UCSD-AML1 (cell line): ENCODE results near the gene MAPKAP1.

Experiments used
- DNase-seq: peaks from one replicate; lab custom pipeline; 2025; ENCODE audit not compliant: unreplicated experiment; lab: John Stamatoyannopoulos, UW

MAPKAP1 gene

GRCh38 chr9:125463926-125464325 is 243.1 kb downstream of the MAPKAP1 start:
- DNase-seq, result no peak

- DNase-seq, result no peak
These were observed 244.1 kb downstream of the MAPKAP1 start for GRCh38 chr9:125462861-125463291.

- DNase-seq, result no peak
These were observed 245.3 kb downstream of the MAPKAP1 start for GRCh38 chr9:125461636-125462190.

- DNase-seq, result no peak
These were observed 245.9 kb downstream of the MAPKAP1 start for GRCh38 chr9:125460883-125461635.

GRCh38 chr9:125460346-125460745 is 246.7 kb downstream of the MAPKAP1 start:
- no peak for DNase-seq

GRCh38 chr9:125457357-125457756 is 249.7 kb downstream of the MAPKAP1 start:
- no peak for DNase-seq

- no peak for DNase-seq
These were observed 251.1 kb downstream of the MAPKAP1 start for GRCh38 chr9:125455876-125456275.

GRCh38 chr9:125455132-125455531 is 251.9 kb downstream of the MAPKAP1 start:
- DNase-seq, result no peak

GRCh38 chr9:125447202-125447802 is 259.7 kb downstream of the MAPKAP1 start:
- DNase-seq, result no peak

GRCh38 chr9:125446561-125447094 is 260.4 kb downstream of the MAPKAP1 start:
- no peak for DNase-seq

GRCh38 chr9:125444956-125445506 is 262.0 kb downstream of the MAPKAP1 start:
- no peak for DNase-seq

GRCh38 chr9:125444166-125444565 is 262.8 kb downstream of the MAPKAP1 start:
- no peak for DNase-seq

- DNase-seq, result no peak
These were observed 263.6 kb downstream of the MAPKAP1 start for GRCh38 chr9:125443367-125443766.

GRCh38 chr9:125442452-125442851 is 264.6 kb downstream of the MAPKAP1 start:
- DNase-seq, result no peak

GRCh38 chr9:125440411-125440810 is 266.6 kb downstream of the MAPKAP1 start:
- DNase-seq, result no peak

GRCh38 chr9:125439434-125440272 is 267.4 kb downstream of the MAPKAP1 start:
- no peak for DNase-seq

- no peak for DNase-seq
These were observed 268.2 kb downstream of the MAPKAP1 start for GRCh38 chr9:125438506-125439433.

- no peak for DNase-seq
These were observed 269.2 kb downstream of the MAPKAP1 start for GRCh38 chr9:125437771-125438221.

- no peak for DNase-seq
These were observed 270.2 kb downstream of the MAPKAP1 start for GRCh38 chr9:125436613-125437443.
